ENCODE results near the gene UTP11.

Gene UTP11

GRCh38 chr1:38025664-38026063, 13.1 kb downstream of the UTP11 start:
- in situ Hi-C loops (cut with MboI; ENCODE audit: low sequenced_read_pairs), result loop anchor here (10.0 to 25.0 kb wide), 2 partner anchors 562 to 809 kb away; no protein-coding TSS in a partner anchor

GRCh38 chr1:38026592-38027200, 14.2 kb downstream of the UTP11 start:
- in situ Hi-C loops (cut with MboI; ENCODE audit: low sequenced_read_pairs), result loop anchor here (10.0 to 25.0 kb wide), 2 partner anchors 561 to 808 kb away; no protein-coding TSS in a partner anchor

GRCh38 chr1:38027201-38028104, 14.9 kb downstream of the UTP11 start:
- in situ Hi-C loops (cut with MboI; ENCODE audit: low sequenced_read_pairs), result loop anchor here (10.0 to 25.0 kb wide), 2 partner anchors 560 to 807 kb away; no protein-coding TSS in a partner anchor

- in situ Hi-C loops (cut with MboI; ENCODE audit: low sequenced_read_pairs), result loop anchor here (10.0 to 25.0 kb wide), 2 partner anchors 559 to 807 kb away; no protein-coding TSS in a partner anchor
Observed at GRCh38 chr1:38028105-38028591, 15.6 kb downstream of the UTP11 start.

- in situ Hi-C loops (cut with MboI; ENCODE audit: low sequenced_read_pairs), result loop anchor here (10.0 to 25.0 kb wide), 2 partner anchors 559 to 806 kb away; no protein-coding TSS in a partner anchor
Observed at GRCh38 chr1:38028671-38029070, 16.1 kb downstream of the UTP11 start.

- in situ Hi-C loops (cut with MboI; ENCODE audit: low sequenced_read_pairs), result loop anchor here (10.0 to 25.0 kb wide), 2 partner anchors 558 to 806 kb away; no protein-coding TSS in a partner anchor
Observed at GRCh38 chr1:38029081-38029681, 16.6 kb downstream of the UTP11 start.

- in situ Hi-C loops (cut with MboI; ENCODE audit: low sequenced_read_pairs), result loop anchor here (10.0 to 25.0 kb wide), 2 partner anchors 557 to 805 kb away; no protein-coding TSS in a partner anchor
Observed at GRCh38 chr1:38029685-38030511, 17.4 kb downstream of the UTP11 start.

GRCh38 chr1:38030596-38031512, 18.3 kb downstream of the UTP11 start:
- in situ Hi-C loops (cut with MboI; ENCODE audit: low sequenced_read_pairs), result loop anchor here (25.0 kb wide), 1 partner anchor 556 kb away; no protein-coding TSS in a partner anchor

GRCh38 chr1:38031513-38031866, 19.0 kb downstream of the UTP11 start:
- in situ Hi-C loops (cut with MboI; ENCODE audit: low sequenced_read_pairs), result loop anchor here (25.0 kb wide), 1 partner anchor 556 kb away; no protein-coding TSS in a partner anchor

GRCh38 chr1:38032992-38033391, 20.5 kb downstream of the UTP11 start:
- in situ Hi-C loops (cut with MboI; ENCODE audit: low sequenced_read_pairs), result loop anchor here (25.0 kb wide), 1 partner anchor 554 kb away; no protein-coding TSS in a partner anchor

GRCh38 chr1:38034871-38035270, 22.3 kb downstream of the UTP11 start:
- in situ Hi-C loops (cut with MboI; ENCODE audit: low sequenced_read_pairs), result loop anchor here (25.0 kb wide), 1 partner anchor 552 kb away; no protein-coding TSS in a partner anchor

GRCh38 chr1:38037221-38037939, 24.8 kb downstream of the UTP11 start:
- in situ Hi-C loops (cut with MboI; ENCODE audit: low sequenced_read_pairs), result loop anchor here (25.0 kb wide), 1 partner anchor 550 kb away; no protein-coding TSS in a partner anchor

GRCh38 chr1:38038861-38039260, 26.3 kb downstream of the UTP11 start:
- in situ Hi-C loops (cut with MboI; ENCODE audit: low sequenced_read_pairs), result loop anchor here (25.0 kb wide), 1 partner anchor 548 kb away; no protein-coding TSS in a partner anchor

- in situ Hi-C loops (cut with MboI; ENCODE audit: low sequenced_read_pairs), result loop anchor here (25.0 kb wide), 1 partner anchor 548 kb away; no protein-coding TSS in a partner anchor
Observed at GRCh38 chr1:38039331-38040088, 27.0 kb downstream of the UTP11 start.

GRCh38 chr1:38041936-38042834, 29.7 kb downstream of the UTP11 start:
- in situ Hi-C loops (cut with MboI; ENCODE audit: low sequenced_read_pairs), result loop anchor here (25.0 kb wide), 1 partner anchor 545 kb away; no protein-coding TSS in a partner anchor
